ENCODE results near the gene CNNM3.
"Not testable (repeated sequence)": the region's sequence is repeated elsewhere in the genome, so short reads cannot be mapped to it uniquely, and the experiment has no call there.

The CNNM3 gene

DNA sequence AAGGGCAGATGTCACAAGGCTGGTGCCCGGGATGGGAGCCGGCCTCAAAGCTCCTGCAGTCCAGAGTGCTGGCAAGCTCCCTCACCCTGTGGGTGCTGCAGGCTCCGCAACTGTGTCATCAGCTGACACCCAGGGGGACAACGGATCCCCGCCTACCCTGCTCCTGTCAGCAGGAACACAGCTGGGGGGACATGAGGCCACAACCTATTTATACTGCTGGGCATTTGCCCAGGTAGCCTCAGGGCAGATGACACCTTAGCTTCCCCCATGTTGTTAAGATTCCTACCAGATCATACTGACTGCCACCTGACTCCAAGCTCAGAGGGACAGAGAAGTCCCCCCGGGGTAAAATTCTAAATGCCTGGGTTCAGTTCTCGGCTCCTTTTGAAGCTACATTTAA is 26.5 kb downstream of the CNNM3 start:
- DNase-seq, result no peak

DNA sequence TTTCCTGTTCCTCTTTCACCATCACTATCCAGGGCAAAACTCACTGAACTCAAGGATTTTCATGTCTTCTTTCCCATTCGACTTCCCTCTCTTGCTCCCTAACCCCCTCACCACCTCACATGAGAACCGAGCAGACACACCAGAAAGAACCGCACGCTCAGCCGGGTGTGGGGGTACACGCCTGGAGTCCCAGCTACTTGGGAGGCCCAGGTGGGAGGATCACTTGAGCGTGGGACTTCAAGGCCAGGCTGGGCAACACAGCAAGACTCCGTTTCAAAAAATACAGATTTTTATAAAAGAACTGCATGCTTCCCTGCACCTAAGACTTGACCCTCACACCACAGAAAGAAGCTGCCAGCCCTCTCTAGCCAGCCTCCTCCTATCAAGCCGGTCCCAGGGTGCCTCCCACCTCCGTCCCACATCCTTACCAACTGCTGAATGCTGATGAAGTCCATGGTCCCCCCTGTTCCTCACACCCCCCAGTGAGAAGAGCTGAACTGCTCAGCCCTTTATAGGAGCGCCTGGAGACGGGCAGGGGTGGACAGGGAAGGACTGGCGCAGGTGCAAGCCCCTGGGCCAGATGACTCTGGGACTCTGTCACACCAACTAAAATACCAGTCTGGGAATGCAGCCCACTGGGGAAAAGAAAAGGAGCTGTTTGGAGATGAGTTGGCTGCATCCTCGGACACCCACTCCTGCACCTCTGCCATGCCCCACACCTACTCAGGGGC is 27.6 kb downstream of the CNNM3 start, which contains the start of gene ANKRD23:
ANKRD23 (minus strand) TSS at position 484 of the 731 bp plus-strand sequence; CDS start at position 455, 29 bp downstream.
- DNase-seq, result no peak

DNA sequence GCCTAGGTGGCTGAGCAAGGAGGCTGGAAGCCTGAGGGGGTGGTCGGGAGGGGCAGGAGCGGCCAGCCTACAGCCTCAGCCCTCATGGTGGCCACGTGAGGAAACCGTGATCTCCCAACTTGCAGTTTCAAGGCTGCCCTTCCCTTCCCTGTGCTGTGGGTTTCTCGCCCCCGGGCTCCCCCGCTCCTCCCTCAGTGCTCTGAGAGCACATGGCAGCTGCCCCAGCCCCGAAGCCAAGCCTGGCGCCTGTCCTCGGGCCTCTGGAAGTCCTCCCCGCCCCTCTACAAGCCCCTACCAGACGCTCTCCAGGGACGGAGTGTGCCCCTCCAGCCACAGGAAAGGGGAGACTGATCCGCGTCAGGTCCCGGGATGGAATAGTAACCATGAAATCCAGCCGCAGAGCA is 28.3 kb downstream of the CNNM3 start:
- DNase-seq, result no peak

DNA sequence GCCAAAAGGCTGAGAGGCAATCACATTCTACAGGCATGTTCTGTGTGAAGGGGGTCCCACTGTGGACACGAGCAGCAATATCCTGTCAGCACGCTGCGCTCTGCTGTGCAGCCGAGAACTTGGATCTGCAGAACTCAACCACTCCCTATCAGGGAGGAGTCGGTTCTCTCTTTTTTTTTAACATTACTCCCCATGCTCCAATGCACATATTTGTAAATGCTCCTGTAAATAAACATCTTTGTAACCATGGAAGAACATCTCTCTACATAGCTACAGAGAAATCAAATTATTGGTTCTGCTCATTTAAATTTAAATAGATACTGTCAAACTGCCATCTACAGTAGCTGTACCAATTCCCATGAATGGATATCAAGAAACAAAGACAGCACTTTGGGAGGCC is 30.8 kb downstream of the CNNM3 start:
- no peak for DNase-seq

DNA sequence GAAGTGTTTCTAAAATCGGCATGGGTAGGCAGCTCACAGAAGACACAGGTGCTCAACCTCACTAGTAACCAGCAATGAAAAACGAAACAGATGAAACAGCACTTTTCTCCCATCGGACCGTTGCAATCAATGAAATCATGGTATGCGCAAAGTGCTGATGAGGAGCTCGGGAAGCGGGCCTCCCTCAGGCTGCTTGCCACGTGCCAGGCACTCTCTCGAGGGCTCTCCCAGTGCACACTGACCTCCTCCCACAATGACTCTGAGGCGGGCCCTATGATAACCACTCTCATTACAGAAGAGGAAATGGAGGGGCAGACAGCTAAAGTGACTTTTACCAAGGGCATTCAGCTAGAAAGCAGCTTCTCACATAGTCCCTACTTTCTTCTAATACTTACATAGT is 31.5 kb downstream of the CNNM3 start:
- DNase-seq, result no peak

DNA sequence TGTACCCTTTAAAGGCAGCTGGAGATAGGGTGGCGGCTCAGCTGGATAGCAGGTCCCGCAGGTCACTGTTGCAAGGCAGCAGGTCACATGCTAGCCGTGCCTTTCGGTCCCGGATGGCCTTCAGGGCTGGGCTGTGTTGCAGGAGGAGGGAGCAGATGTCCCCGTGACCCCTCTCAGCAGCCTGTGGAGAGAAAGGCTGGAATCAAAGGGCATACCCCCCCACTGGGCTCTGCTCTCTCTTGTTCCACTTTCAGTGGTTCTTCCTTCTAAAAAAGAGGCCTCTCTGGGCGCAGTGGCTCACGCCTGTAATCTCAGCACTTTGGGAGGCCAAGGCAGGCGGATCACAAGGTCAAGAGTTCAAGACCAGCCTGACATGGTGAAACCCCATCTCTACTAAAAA is 32.2 kb downstream of the CNNM3 start:
- peak; percentile 25 for DNase-seq

DNA sequence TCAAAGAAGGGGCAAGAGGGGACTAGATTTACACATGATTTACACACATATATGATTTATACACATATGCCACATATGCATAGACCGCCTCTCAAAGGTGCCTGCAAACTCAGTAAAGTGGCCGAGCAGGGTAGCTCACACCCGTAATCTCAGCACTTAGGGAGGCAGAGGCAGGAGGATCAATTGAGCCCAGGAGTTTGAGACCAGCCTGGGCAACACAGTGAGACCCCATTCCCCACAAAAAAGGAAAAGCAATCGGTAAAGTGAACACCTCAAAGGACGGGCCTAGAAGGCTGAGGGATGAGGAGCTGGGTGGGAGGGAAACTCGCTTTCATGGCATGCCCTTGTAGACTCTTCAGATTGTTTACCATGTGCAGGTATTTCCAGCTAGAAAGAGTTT is 36.6 kb downstream of the CNNM3 start:
- no peak for DNase-seq

DNA sequence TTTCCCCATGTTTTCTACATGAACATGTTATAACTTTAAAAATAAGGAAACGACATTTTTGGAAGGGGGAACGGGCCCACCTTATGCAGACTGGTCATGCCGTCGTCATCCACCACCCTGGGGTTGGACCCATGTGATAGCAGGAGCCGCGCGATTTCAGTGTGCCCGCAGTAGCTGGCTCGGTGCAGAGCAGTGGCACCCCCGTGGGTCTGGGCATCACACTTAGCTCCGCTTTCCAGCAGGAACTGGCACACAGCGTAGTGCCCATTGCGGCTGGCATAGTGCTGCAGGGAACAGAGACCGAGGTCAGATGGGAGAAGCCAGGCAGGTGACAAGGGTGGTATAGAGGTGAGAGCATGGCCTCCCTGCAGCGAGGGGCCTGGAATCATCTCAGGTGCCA is 37.3 kb downstream of the CNNM3 start:
- DNase-seq, result no peak

DNA sequence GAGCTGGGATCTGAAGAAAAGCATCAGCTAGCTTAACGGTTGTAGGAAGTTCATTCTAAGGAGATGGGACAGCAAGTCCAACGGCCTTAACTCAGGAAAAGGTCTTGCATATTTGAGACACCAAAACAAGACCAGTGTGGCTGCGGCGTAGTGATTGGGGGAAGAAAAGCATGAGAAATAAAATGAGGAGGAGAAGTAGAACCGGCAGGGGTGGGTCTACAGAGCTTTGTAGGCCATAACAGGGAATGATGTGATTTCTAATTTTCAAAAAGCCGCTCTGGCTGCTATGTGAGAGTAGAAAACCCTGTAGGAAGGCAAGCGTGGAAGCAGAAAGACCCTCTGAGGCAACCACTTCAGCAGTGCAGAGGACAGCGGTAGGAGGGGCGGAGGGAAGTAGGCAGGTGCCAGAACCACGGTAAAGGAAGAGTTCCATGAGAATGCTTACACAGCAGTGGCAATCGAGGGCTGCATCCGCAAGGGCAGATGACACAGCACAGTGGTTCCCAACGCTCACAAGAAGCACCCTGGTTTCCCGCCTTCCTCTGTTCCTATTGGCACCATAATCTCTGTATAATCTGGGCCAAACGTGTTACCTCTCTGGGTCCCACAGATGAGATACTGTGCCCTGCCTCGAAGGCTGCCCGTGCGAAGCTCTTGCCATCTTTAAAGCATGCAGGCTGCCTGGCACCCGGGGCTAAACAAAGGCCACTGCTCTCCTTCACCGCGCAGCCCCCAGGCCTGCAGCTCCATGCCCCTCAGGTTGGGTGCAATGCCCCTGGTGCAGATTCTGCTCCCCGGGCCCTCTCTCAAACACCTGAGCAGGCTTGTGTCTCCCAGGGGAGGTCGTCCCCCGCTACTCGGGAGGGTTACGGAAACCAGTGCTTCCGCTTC is 41.0 kb downstream of the CNNM3 start:
- DNase-seq, result no peak

DNA sequence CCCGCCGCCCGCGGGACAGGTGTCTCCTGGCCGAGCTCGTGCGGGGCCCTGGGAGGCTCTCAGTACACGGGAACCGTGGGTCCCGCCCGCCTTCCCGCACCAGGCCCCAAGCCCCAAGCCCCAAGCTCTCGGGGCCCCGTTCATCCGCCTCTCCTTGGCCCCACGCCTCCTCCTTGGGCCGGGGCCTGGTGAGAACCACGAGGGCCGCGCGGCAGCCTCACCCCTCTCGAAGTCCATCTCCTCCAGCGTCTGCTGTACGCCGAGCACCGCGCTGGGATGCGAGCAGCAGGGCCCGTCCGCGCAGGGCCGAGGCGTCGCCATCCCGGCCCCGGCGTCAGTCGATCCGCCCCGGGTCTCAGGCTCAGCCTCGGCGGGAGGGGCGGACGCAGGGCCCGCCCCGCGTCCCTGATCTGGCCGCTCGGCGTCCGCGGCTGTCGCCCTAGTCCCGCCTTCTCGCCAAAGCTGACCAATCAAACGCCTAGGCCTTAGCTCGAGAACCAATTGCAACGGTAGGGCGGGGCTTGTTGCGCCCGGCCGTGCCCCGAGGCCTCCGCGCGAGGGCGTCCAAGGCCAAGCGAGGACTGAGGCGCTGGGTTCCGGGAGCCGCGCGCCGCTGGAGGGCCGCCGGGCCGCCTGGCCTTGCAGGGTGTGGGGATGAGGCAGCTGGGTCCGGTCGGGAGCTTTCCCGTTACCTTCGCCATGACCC is 41.8 kb downstream of the CNNM3 start, which contains the start of gene ANKRD39:
ANKRD39 (minus strand) TSS at position 350 of the 706 bp plus-strand sequence; CDS start at position 321, 29 bp downstream.
- peak; percentile 99 for DNase-seq

DNA sequence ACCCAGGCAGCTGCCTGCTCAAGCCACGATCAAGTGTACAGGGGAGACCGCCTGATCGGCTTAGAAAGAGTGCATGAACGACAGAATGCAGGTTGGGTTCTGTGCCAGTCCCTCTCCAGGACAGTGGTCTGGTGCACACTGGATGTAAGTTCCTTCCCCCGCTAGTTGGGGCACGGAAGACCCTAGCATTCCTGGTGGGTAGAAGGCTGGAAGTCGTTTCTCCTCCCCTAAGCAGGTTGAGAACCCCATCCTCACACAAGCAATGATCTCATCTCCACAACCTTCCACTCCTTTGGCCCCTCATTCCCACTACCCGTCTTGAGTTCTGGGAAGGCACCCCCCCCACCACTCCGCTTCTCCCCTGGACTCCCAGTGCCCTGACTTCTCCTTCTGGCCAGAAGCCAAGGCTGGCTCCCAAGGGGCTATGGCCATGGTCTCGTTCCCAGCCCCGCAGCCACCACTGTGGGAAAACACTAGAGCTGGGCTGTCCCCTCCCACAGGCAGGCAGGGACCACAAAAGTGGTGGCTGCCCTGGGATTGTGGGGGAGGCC is 43.1 kb downstream of the CNNM3 start:
- no peak for DNase-seq

DNA sequence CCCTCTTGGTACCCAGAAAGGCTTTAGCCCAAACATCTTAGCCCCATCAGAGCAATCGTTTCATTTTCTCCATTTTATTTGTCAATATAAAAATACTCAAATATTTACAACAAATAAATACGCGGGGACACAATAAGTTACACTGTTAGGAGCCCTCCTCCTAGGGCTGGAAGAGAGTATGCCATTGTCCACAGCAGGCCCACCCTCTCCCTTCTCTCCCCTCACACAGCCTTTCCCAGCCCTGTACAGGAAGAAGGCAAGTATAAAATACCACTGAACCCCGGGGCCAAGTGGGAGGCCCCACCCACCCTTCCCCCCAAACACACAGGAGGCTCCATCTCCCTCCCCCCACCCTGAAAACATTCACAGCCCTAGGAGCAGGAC is 43.6 kb downstream of the CNNM3 start:
- no peak for DNase-seq

DNA sequence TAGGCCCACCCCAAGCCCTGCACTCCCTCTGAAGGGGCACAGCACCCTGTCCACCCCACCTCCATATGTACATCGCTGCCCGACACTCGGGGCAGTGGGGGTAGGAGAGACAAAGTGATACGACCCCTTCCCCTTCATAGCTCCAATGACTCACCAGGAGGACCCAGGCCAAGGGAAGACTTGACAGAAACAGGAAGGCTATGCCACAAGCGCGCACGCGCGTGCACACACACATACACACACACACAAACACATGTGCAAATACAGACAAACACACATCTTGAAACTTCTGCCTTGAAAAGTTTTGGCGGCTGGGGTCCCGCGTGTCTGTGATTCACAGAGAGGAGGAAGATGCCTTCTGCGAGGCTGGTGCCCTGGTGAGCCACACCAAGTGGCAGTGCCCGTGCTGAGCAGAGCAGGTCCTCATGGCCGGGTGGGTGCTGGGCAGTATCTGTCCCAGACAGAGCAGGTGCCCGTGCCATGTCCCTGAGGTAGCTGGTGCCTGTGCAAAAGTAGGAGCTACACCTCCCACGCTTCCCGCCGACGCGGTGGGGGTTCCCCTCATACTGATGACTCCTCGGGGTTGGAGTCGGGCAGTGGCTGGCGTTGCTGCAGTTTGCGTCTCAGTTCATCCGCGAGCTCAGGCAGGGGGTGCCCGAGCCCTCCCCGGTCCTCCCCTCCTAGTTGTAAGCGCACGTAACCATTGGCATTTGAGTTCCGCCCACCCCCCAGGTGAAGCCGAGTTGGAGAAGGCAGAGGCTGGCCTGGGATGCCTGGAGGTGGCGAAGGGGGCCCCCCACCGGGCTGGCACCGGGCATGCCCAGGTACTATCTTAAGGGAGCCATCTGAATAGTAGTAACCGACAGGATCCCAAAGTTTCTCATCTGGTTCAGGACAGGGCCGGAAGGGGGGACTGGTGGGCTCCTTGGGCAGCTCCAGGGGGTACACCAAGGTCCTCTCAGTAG is 44.3 kb downstream of the CNNM3 start:
- DNase-seq, result no peak

DNA sequence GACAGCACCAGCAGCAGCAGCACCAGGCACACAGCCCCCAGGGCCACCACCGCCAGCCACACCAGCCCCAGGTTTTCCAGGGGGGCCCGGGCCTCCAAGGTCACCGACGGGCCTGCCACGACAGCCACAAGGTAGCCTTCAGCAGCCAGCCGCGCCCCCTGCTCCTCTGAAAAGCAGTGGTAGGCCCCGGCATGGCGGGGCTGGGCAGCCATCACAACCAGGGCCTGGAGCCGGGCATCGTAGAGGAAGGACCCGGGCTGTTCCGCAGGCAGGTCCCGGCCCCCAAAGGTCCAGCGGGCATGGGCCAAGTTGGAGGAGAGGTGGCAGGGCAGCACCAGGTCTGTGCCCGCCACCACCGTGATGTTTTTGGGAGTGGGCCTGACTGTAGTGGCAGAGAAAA is 45.0 kb downstream of the CNNM3 start:
- DNase-seq, result no peak

DNA sequence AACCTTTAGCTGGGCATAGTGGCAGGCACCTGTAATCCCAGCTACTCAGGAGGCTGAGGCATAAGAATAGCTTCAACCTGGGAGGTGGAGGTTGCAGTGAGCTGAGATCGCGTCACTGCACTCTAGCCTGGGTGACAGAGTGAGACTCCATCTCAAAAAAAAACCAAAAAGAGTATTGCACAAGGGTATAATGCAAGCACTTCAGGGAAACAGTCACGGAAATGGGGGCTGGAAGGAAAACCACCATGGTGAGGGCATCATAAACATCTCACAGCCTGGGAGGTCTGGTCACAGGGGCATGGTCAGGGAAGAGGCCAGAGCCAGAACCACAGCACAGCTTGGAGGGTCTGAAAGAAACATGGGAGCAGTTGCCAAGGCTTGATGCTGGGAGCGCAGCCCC is 47.0 kb downstream of the CNNM3 start:
- DNase-seq, result not testable (repeated sequence)

DNA sequence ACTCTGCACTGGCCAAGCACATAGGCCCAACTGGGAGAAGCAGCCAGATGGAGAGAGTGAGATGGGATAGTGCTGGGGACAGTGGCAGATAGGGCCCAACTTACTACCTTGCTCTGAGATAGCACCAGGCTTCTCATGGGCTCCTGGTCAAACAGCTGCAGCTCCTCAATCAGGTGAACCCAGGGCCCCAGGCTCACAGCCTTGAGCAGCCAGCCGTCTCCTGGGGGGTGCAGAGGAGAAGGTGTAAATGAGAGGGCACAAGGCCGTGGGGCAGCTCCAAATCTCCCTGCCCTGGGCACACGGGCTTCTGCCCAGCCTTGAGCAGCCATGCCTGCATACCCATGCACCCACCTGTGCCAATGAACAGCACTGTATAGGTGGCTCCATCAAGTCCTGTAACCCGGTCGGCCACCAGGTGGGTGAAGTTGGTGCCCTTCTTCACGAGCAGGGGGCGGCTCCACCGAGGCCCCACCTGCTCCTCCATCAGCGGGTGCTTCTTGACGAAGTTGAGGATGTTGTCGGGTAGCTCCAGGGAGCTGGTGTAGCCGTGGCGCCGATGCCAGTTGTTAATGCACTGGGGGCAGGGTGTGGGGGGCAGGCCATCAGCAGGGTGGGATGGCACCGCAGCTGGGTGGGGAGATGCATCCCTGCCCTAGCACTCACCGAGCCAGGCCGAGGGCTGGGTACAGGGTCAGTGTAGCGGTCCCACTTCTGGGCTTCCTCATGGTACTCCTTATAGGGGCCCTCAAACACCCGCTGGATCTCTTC is 47.7 kb downstream of the CNNM3 start:
- DNase-seq, result no peak

DNA sequence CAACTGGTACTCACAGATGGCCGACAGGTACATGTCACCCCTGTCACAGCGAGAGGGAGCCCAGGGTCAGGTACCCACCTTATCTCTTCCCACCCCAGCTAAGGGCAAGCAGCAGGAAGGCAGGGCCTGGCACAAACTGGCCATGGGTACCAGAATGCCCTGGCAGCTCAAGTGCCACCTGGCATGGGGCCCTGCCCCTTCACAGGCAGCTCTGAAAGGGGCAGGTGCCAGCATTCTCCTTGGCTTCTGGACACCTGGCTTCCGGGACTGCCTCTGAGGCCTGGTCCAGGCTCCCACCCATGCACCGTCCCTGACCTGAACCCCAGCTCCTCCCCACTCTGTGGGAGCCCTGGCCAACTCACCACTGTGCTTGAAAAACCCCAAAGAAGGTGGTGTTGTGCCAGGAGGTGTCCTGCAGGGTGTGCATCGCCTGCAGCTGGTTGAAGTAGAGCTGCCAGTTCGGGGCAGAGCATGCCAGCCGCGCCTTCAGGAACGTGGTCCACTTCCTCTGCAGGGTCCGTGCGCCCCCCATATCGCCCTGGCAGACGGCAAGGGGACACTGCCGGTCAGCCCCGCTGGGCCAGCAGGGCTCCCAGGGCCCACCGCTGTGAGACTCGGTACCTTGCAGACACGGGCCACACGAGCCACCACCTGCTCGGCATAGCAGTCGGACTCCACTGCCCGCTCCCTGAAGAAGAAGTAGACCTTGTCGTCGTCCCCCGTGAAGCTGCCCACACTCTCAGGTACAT is 48.4 kb downstream of the CNNM3 start:
- no peak for DNase-seq

DNA sequence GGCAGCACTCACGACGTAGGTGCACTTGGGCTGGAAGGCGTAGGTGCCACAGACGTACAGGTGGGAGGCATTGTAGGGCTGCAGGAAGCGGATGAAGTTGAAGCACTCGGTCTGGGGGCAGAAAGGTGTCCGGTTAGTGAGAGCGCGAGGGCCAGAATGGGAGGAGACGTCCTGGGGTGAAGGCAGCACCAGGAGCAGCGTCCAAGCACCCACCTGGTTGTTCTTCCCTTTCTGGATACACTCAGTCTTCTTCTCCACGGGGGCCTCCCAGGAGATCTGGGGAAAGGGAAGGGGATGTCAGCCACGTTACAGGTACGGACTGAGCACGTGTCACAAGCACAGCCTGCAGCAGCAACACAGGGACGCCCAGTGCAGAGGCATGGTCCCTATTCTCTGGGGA is 49.6 kb downstream of the CNNM3 start:
- no peak for DNase-seq

DNA sequence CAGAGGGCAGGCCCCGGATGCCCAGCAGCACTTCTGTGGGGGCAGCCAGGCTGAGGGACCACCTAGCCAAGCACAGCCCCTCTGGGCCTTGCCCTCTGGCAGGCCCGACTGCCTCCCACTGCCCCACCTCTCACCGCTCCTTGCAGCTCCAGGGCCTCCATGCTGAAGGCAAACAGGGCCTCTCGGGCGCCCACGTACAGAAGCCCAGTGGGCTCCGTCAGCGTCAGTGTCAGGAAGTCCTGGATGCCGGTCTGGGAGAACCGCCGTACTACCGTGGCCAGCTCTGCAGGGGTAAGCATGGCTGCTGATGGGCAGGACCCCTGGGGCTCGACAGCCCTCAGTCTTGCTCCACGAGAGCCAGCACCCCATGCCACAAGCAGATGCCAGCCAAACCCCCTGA is 50.1 kb downstream of the CNNM3 start:
- no peak for DNase-seq

DNA sequence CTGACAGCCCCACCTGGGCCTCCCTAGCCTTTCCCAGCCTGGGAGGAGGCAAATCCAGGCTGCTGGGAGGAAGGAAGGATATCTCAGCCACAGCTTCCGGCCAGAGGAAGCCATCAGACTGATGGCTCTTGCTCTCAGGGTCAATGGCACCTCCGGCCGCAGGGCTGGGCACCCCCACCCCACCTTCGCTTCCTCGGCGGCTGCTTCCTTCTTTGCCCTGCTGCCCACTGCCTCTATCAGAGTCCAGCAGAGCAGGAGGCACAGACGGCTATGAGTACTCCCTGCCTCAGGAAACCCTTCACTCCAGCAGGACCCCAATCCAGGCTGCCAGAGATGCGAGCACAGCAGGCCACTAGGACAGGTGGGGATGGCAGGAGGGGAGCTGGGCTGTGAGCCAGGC is 50.5 kb downstream of the CNNM3 start:
- DNase-seq, result no peak

Data from retina (tissue), 1 donor.